ENCODE measurements around the gene TGFBR3.
A peak's percentile ranks its signal among the peaks of the same experiment; 100 is the strongest.

TGFBR3 gene

GRCh38 chr1:91716339-91716738, 169.6 kb downstream of the TGFBR3 start:
- Histone ChIP-seq H3K36me3 (replicated peaks in 1 of 2; ENCODE audit: control insufficient read depth in 2 of 2, insufficient read depth in 2 of 2, low read length in 2 of 2) (peaks cover 5 to 11% of the 10 kb centered on the region in 2 donors), H3K27ac (replicated peaks; ENCODE audit: low read length) (no peak overlapping the region), H2AK5ac (ENCODE audit: low read depth, low read length) (no peak overlapping the region), H4K8ac (ENCODE audit: low read depth, low read length) (no peak overlapping the region), H2BK120ac (ENCODE audit: low read depth, low read length) (no peak overlapping the region), H3K23ac (ENCODE audit: low read depth, low read length, poor library complexity) (no peak overlapping the region), H4K91ac (ENCODE audit: low read depth, low read length, poor library complexity) (no peak overlapping the region), H3K27me3 (ENCODE audit: control insufficient read depth in 3 of 3, insufficient read depth in 3 of 3, low read depth in 1 of 3, low read length in 3 of 3) (no peaks in the 10 kb centered on the region), H2BK15ac (ENCODE audit: low read length) (no peak overlapping the region), H3K4me3 (ENCODE audit: low read length in 2 of 2) (no peak overlapping the region), H2BK12ac (ENCODE audit: low read length) (no peak overlapping the region), H3K4me2 (ENCODE audit: insufficient read depth, low read length, poor library complexity, severe bottlenecking) (no peak overlapping the region), H2BK5ac (ENCODE audit: low read length) (no peak overlapping the region), H3K9ac (ENCODE audit: low read depth, low read length, poor library complexity) (no peak overlapping the region), H3K18ac (ENCODE audit: low read length) (no peak overlapping the region), H3K79me1 (ENCODE audit: low read depth, low read length) (no peaks in the 10 kb centered on the region), H3K14ac (ENCODE audit: low read length) (no peak overlapping the region), H2AFZ (ENCODE audit: low read length) (no peak overlapping the region), H3K4ac (ENCODE audit: low read length) (no peak overlapping the region), H3K4me1 (ENCODE audit: control insufficient read depth in 2 of 2, insufficient read depth in 1 of 2, low read depth in 1 of 2, low read length in 2 of 2) (peaks cover 3 to 9% of the 10 kb centered on the region in 2 donors), H3K9me3 (replicated peaks in 1 of 2; ENCODE audit: control insufficient read depth in 2 of 2, insufficient read depth in 1 of 2, low read depth in 1 of 2, low read length in 2 of 2) (no peaks in the 10 kb centered on the region)
- DNase-seq (ENCODE audit: low spot score): no peak
- no CpG with 5 or more reads among the region's 3 CpGs for WGBS, 2 donors (ENCODE audit: extremely low coverage in 2 of 2, insufficient read length in 2 of 2, insufficient replicate concordance in 1 of 2)

- H3K4me3 ChIP-seq (ENCODE audit: low read length in 2 of 2): no peak overlapping the region
- H3K18ac ChIP-seq (ENCODE audit: low read length): no peak overlapping the region
- no peak overlapping the region for H3K14ac ChIP-seq (ENCODE audit: low read length)
- no peaks in the 10 kb centered on the region for H3K27me3 ChIP-seq (ENCODE audit: control insufficient read depth in 3 of 3, insufficient read depth in 3 of 3, low read depth in 1 of 3, low read length in 3 of 3)
- H2BK12ac ChIP-seq (ENCODE audit: low read length): no peak overlapping the region
- H3K4me1 ChIP-seq (ENCODE audit: control insufficient read depth in 2 of 2, insufficient read depth in 1 of 2, low read depth in 1 of 2, low read length in 2 of 2): peaks cover 3 to 9% of the 10 kb centered on the region in 2 donors
- H3K36me3 ChIP-seq (replicated peaks in 1 of 2; ENCODE audit: control insufficient read depth in 2 of 2, insufficient read depth in 2 of 2, low read length in 2 of 2): peaks cover 5 to 10% of the 10 kb centered on the region in 2 donors
- no peaks in the 10 kb centered on the region for H3K9me3 ChIP-seq (replicated peaks in 1 of 2; ENCODE audit: control insufficient read depth in 2 of 2, insufficient read depth in 1 of 2, low read depth in 1 of 2, low read length in 2 of 2)
- no peak overlapping the region for H3K4me2 ChIP-seq (ENCODE audit: insufficient read depth, low read length, poor library complexity, severe bottlenecking)
- no peak overlapping the region for H3K4ac ChIP-seq (ENCODE audit: low read length)
- no peak overlapping the region for H3K9ac ChIP-seq (ENCODE audit: low read depth, low read length, poor library complexity)
- H2BK15ac ChIP-seq (ENCODE audit: low read length): no peak overlapping the region
- no peak overlapping the region for H4K91ac ChIP-seq (ENCODE audit: low read depth, low read length, poor library complexity)
- H2BK120ac ChIP-seq (ENCODE audit: low read depth, low read length): no peak overlapping the region
- H2AFZ ChIP-seq (ENCODE audit: low read length): no peak overlapping the region
- no peak overlapping the region for H2AK5ac ChIP-seq (ENCODE audit: low read depth, low read length)
- H3K23ac ChIP-seq (ENCODE audit: low read depth, low read length, poor library complexity): no peak overlapping the region
- no peak overlapping the region for H2BK5ac ChIP-seq (ENCODE audit: low read length)
- no peaks in the 10 kb centered on the region for H3K79me1 ChIP-seq (ENCODE audit: low read depth, low read length)
- no peak for DNase-seq (ENCODE audit: low spot score)
- no peak overlapping the region for H4K8ac ChIP-seq (ENCODE audit: low read depth, low read length)
- no CpG with 5 or more reads among the region's 2 CpGs for WGBS, 2 donors (ENCODE audit: extremely low coverage in 2 of 2, insufficient read length in 2 of 2, insufficient replicate concordance in 1 of 2)
- H3K27ac ChIP-seq (replicated peaks; ENCODE audit: low read length): no peak overlapping the region
Observed at GRCh38 chr1:91715416-91716000, 170.4 kb downstream of the TGFBR3 start.

GRCh38 chr1:91714867-91715381, 171.0 kb downstream of the TGFBR3 start:
- H2BK12ac ChIP-seq (ENCODE audit: low read length): no peak overlapping the region
- WGBS, 2 donors (ENCODE audit: extremely low coverage in 2 of 2, insufficient read length in 2 of 2, insufficient replicate concordance in 1 of 2): no CpG with 5 or more reads among the region's 8 CpGs
- H3K79me1 ChIP-seq (ENCODE audit: low read depth, low read length): no peaks in the 10 kb centered on the region
- H3K4me2 ChIP-seq (ENCODE audit: insufficient read depth, low read length, poor library complexity, severe bottlenecking): no peak overlapping the region
- peaks cover 5 to 10% of the 10 kb centered on the region in 2 donors for H3K36me3 ChIP-seq (replicated peaks in 1 of 2; ENCODE audit: control insufficient read depth in 2 of 2, insufficient read depth in 2 of 2, low read length in 2 of 2)
- H3K4me1 ChIP-seq (ENCODE audit: control insufficient read depth in 2 of 2, insufficient read depth in 1 of 2, low read depth in 1 of 2, low read length in 2 of 2): peaks cover 3 to 9% of the 10 kb centered on the region in 2 donors
- H2BK15ac ChIP-seq (ENCODE audit: low read length): no peak overlapping the region
- no peak overlapping the region for H4K8ac ChIP-seq (ENCODE audit: low read depth, low read length)
- H3K4ac ChIP-seq (ENCODE audit: low read length): no peak overlapping the region
- no peak overlapping the region for H3K23ac ChIP-seq (ENCODE audit: low read depth, low read length, poor library complexity)
- H3K9me3 ChIP-seq (replicated peaks in 1 of 2; ENCODE audit: control insufficient read depth in 2 of 2, insufficient read depth in 1 of 2, low read depth in 1 of 2, low read length in 2 of 2): no peaks in the 10 kb centered on the region
- no peak overlapping the region for H4K91ac ChIP-seq (ENCODE audit: low read depth, low read length, poor library complexity)
- no peak overlapping the region for H3K9ac ChIP-seq (ENCODE audit: low read depth, low read length, poor library complexity)
- H3K27ac ChIP-seq (replicated peaks; ENCODE audit: low read length): no peak overlapping the region
- no peak overlapping the region for H3K14ac ChIP-seq (ENCODE audit: low read length)
- no peak overlapping the region for H2BK120ac ChIP-seq (ENCODE audit: low read depth, low read length)
- no peak overlapping the region for H2AK5ac ChIP-seq (ENCODE audit: low read depth, low read length)
- no peak overlapping the region for H3K4me3 ChIP-seq (ENCODE audit: low read length in 2 of 2)
- no peak overlapping the region for H2AFZ ChIP-seq (ENCODE audit: low read length)
- H3K18ac ChIP-seq (ENCODE audit: low read length): no peak overlapping the region
- no peaks in the 10 kb centered on the region for H3K27me3 ChIP-seq (ENCODE audit: control insufficient read depth in 3 of 3, insufficient read depth in 3 of 3, low read depth in 1 of 3, low read length in 3 of 3)
- no peak overlapping the region for H2BK5ac ChIP-seq (ENCODE audit: low read length)
- DNase-seq (ENCODE audit: low spot score): no peak

- Histone ChIP-seq H2AFZ (ENCODE audit: low read length) (peak overlapping the region; percentile 87), H3K36me3 (replicated peaks in 1 of 2; ENCODE audit: control insufficient read depth in 2 of 2, insufficient read depth in 2 of 2, low read length in 2 of 2) (peaks cover 0 to 6% of the 10 kb centered on the region in 2 donors), H3K4me2 (ENCODE audit: insufficient read depth, low read length, poor library complexity, severe bottlenecking) (no peak overlapping the region), H2BK5ac (ENCODE audit: low read length) (no peak overlapping the region), H2BK15ac (ENCODE audit: low read length) (no peak overlapping the region), H2BK120ac (ENCODE audit: low read depth, low read length) (no peak overlapping the region), H4K91ac (ENCODE audit: low read depth, low read length, poor library complexity) (no peak overlapping the region), H3K27me3 (ENCODE audit: control insufficient read depth in 3 of 3, insufficient read depth in 3 of 3, low read depth in 1 of 3, low read length in 3 of 3) (no peaks in the 10 kb centered on the region), H3K9me3 (replicated peaks in 1 of 2; ENCODE audit: control insufficient read depth in 2 of 2, insufficient read depth in 1 of 2, low read depth in 1 of 2, low read length in 2 of 2) (no peaks in the 10 kb centered on the region), H3K4me3 (ENCODE audit: low read length in 2 of 2) (no peak overlapping the region), H3K23ac (ENCODE audit: low read depth, low read length, poor library complexity) (no peak overlapping the region), H3K14ac (ENCODE audit: low read length) (no peak overlapping the region), H4K8ac (ENCODE audit: low read depth, low read length) (no peak overlapping the region), H2BK12ac (ENCODE audit: low read length) (no peak overlapping the region), H3K79me1 (ENCODE audit: low read depth, low read length) (no peaks in the 10 kb centered on the region), H3K4me1 (ENCODE audit: control insufficient read depth in 2 of 2, insufficient read depth in 1 of 2, low read depth in 1 of 2, low read length in 2 of 2) (peaks cover 3 to 9% of the 10 kb centered on the region in 2 donors), H3K27ac (replicated peaks; ENCODE audit: low read length) (no peak overlapping the region), H2AK5ac (ENCODE audit: low read depth, low read length) (no peak overlapping the region), H3K18ac (ENCODE audit: low read length) (no peak overlapping the region), H3K9ac (ENCODE audit: low read depth, low read length, poor library complexity) (no peak overlapping the region), H3K4ac (ENCODE audit: low read length) (no peak overlapping the region)
- WGBS, 2 donors (ENCODE audit: extremely low coverage in 2 of 2, insufficient read length in 2 of 2, insufficient replicate concordance in 1 of 2): no CpG with 5 or more reads among the region's 15 CpGs
- no peak for DNase-seq (ENCODE audit: low spot score)
Observed at GRCh38 chr1:91712981-91713841, 172.7 kb downstream of the TGFBR3 start.

Data from neuronal stem cell (in vitro differentiated cells).